GM18858 (cell line): ENCODE measurements around the gene SYT9.

ENCODE experiments used
- ATAC-seq: cut with Tn5 transposase; IDR thresholded peaks from one replicate; pipeline ENCODE4 v1.9.1; 2021; ENCODE audit not compliant: unreplicated experiment

Gene SYT9

DNA sequence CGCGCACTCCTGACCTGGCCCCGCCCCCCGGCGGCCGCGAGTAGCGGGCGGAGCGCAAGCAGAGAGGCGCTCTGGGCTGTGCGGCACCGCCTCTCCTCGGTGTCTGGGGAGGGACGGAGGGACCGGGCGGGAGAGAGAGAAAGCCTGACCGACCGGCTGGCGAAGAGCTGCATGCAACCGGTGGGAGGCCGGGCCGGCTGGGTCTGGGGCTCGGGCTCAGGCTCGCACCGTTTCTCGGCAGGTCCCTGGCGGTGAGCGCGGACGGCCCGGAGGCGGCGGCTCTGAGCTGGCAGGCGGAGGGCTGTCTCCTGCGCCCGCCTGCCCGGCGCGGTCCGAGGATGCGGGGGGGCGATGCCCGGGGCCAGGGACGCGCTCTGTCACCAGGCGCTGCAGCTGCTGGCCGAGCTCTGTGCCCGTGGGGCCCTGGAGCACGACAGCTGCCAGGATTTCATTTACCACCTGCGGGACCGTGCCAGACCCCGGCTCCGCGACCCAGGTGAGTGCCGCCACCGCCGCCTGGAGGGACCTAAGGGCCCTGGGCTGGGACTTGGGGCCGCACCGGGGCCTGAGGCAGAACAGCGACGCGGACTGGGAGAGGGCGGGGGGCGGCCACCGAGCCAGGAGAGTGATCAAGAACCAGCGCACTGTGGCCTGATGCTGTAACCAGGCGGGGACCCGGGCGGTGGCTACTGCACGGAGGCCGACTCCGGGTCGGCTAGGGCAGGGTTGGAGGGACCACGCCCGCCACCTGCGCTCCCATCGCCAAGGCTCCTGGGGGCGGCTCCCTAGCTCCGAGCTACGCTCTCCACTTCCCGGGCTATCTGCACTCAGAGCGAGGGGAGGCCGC, at the start of gene SYT9:
Gene SYT9 (plus strand): TSS at position 69 of the 847 bp plus-strand sequence. CDS start 283 bp downstream, at position 352.
- no peak for ATAC-seq

DNA sequence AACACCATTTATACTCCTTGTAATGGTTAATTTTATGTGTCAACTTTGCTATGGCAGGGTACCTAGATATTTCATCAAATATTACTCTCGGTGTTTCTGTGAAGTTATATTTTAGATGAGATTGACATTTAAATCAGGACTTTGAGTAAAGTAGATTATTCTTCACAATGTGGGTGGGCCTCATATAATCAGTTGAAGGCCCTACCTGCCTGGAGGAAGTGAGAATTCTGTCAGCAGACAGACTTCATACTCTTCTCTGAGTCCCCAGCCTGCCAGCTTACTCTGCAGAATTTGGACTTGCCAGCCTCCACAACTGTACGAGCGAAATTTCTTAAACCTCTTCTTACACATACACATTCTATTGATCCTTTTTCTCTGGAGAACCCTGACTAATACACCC, 49.3 kb upstream of the SYT9 start:
- no peak for ATAC-seq

DNA sequence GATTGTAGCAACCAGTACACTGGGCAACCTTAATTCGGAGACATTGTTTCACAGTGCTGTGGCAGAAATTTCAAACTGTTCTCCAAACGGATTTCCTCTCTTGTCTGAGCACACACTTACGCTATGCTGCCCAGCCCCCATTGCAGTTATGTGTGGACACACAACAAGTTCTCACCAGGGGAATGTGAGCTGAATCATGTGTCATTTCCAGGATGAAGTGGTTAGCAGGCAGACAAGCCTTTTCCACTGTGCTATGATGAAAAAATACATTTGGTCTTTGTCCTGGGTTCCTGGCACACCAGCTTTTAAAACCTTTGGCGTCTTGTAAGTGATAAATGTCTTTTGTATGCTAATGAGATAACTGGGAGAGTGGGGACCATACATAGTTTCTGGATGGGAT, 46.9 kb upstream of the SYT9 start:
- no peak for ATAC-seq

GRCh38 chr11:7208391-7208790, 43.3 kb upstream of the SYT9 start:
- no peak for ATAC-seq

GRCh38 chr11:7219491-7219890, 32.2 kb upstream of the SYT9 start:
- ATAC-seq, result no peak

DNA sequence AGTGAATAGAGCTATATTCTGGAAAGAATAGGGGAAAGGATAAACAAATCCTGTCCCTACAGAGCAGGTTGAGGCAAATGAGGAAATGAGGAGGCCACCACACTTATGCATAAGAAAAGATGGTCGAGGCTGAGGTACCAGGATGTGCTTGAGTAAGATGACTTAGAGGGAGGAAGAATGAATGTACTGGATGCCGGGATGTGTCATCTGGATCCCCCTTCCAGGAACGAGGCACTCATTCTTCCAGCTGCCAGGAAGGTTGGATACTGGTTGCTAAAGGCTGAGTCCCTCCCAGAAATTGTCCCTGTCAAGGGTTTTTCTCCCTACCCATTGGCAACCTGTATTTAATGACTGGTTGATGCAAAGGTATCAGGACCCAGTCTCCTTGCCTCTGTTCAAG, 31.1 kb upstream of the SYT9 start:
- no peak for ATAC-seq

DNA sequence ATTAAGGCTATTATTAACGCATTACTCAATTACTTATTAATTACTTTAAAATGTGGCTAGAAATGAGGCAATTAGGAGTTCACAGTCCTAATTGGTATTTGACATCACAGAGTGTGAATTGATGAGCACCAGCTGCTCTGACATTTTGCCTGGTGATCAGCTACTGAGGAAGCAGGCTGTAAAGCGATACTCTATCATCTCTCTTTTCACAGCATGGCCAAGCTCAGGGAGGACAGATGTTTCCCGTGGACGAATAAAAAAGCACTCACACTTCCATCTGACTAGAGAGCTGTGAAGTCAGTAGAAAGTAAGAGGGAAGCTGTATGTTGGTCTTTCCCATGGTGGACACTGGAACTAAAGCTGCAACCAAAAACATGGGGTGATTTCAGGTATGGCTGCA, 29.1 kb upstream of the SYT9 start:
- ATAC-seq, result no peak

DNA sequence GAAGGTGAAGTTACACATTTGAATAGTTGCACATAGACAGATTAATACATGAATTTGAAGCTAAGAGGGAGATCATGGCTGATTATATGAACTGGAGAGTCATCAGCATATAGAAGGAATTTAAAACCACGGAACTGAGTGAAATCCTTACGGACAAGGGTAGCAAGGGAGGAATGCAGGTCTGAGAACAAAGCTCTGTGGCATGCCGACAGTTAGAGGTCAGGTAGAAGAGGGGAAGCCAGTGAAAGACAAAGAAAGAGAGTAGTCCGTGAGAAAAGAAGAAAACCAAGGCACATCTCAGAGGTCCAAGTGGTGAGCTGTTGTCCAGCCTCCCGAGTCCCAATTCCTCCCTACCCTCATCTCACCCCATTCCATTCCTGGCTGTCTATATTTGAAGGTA, 11.8 kb upstream of the SYT9 start:
- no peak for ATAC-seq

DNA sequence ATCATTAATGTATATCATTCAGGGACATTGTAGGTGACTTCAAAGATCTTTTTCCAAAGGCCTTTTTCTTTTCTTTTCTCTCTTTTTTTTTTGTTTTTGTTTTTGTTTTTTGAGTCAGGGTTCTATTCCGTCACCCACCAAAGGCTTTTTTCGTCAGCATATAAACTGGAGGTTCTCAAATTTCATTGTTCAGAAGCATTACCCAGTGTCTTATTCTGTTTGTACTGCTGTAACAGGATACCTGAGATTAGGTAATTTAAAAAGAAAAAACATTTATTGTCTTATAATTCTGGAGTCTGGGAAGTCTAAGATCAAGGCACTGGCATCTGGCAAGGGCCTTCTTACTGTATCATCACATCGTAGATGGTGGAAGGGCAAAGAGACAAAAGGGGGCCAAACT, 6.4 kb upstream of the SYT9 start:
- no peak for ATAC-seq

DNA sequence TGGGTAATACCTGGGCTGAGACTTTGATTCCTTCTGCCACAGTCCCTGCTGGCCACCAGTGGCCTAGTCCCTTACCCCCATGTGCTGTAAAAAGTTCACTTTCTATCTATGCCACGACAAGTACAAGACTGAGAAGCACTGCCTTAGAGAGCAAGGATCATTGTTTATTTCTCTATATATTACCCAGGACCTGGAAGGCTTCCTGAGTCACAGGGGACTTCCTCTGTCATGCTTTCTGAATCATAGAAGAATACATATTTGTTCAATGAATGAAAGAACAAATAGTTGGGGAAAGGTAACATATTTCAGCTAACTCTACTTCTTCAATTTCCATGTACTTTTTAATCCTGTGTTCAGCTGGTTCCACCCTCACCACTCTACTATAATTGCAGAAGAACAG, 5.5 kb upstream of the SYT9 start:
- no peak for ATAC-seq

DNA sequence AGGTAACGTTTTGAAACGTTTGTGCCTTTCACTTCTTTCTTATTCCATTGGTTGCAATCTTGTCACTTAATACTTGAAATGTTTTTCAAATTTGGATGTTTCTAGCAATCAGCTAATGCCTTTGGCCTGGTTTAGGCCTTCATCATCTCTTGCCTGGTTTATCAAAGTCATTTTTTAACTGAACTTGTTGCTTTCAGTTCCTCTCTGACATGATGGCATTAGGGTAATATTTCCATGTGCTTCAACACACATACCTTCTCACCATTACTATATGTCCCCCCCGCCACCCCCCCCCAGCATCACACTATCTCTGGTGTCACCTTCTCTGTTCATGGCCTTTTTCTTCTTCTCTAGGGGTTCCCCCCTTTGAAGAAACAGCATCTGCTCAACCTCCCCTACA, 1.5 kb upstream of the SYT9 start:
- no peak for ATAC-seq

- ATAC-seq, result no peak
Measured at GRCh38 chr11:7251487-7251835, 243 bp upstream of the SYT9 start.

GRCh38 chr11:7252683-7253213, 1.0 kb downstream of the SYT9 start:
- no peak for ATAC-seq

GRCh38 chr11:7253800-7254199, 2.1 kb downstream of the SYT9 start:
- no peak for ATAC-seq

- no peak for ATAC-seq
Measured at GRCh38 chr11:7254731-7255291, 3.1 kb downstream of the SYT9 start.

GRCh38 chr11:7256943-7257342, 5.2 kb downstream of the SYT9 start:
- no peak for ATAC-seq

DNA sequence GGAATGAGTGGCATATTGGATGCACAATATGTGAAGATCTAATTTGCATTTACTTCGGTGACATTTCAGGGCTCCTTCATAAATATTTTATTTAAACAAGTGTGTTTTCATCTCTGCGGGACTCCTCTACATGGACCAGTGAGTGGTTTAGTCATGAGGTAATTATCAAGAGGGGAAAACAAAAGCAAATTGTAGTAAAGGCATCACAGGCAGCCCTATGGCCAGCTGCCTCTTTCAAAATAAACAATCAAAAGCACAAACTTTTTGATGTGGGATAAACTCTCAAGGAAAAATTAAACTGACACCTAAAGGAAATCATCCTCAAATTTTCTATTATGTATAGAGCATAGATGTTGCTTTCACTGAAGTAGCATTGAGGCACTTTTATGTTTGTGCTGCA, 6.0 kb downstream of the SYT9 start:
- no peak for ATAC-seq

DNA sequence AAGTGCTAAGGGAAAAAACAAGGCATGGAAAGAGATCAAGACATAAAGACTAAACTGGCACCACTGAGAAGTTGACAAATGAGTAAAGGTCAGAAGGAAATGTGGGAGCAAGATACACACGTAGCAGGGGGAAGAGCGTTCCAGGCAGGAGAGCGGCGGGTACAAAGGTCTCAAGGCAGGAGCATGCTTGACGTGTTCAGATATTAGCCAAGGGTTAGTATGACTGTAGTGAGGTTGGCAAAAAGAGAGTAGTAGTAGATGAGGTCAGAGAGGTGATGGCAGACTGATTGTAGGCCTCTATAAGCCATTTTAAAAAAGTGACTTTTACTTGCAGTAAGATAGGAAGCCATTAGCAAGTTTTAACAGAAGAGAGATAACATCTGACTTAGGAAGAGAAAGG, 9.9 kb downstream of the SYT9 start:
- no peak for ATAC-seq

DNA sequence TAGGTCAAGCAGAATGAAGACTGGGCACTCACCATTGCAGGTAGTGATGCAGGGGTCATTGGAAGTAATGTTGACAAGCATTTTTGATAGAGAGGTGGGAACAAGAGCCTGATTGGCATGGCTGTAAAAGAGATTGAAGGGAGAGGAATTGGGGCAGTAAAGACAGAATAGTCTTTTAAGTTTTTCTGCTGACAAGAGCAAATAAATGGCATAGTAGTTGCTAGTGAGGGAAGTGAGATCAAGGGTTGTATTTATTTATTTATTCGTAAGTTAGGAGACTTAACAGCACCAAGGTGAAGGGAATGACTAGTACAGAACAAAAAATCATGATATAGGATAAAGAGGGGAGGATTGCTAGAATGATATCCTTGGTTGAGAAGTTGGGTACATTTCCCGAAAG, 11.0 kb downstream of the SYT9 start:
- no peak for ATAC-seq

DNA sequence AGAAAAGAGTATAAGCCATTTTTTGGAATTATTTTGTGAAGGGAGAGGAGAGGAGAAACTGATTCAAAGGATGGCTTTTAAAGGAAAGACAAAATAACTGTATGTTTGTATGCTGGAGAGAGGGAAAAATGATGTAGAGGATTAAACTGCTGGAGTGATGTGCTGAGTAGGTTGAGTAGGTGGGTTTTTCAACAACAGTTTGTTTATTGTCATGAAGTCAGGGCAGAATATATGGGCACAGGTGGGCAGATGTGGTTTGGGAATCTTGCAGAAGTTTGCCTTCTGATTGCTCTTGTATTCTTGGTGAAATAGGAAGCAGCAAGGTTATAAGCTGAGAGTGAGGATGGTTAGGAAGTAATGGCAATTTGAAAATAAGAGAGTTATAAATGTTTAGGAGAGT, 12.1 kb downstream of the SYT9 start:
- no peak for ATAC-seq

GRCh38 chr11:7268758-7269157, 17.1 kb downstream of the SYT9 start:
- ATAC-seq, result no peak

- ATAC-seq, result no peak
Measured at GRCh38 chr11:7270233-7270865, 18.6 kb downstream of the SYT9 start.
